ENCODE results near the gene NELL1. TPM values are rescaled to one million over a fixed set of nuclear protein-coding genes. Genes with fewer than 3 reads are reported as not detected.

NELL1 gene
- total and polyA plus RNA-seq, 8 donors = 0.24 to 1.8 (median 0.71) TPM; not detected in 2

DNA sequence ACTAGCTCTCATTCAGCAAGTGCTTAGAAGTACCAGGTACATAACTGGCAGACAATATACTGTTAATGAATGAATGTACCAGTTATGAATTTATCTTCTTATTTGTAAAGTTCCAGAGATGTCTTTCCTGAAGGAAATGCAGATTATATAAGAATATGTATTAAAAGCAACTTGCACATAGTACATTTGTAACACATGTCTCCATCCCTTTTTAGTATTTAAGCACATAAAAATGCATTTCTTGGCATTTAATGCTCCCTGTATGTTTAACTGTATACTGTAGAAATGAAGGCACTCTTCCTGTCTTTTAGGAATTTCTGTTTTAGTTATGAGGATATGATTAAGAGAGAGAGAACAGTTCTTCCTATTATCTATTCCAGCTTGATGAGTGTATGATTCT lies 241.3 kb downstream of the NELL1 start:
- Histone ChIP-seq H3K9me3 (peaks cover 0 to under 1% of the 10 kb centered on the region in 2 donors), H3K27ac (no peak overlapping the region), H3K4me3 (no peak overlapping the region), H3K27me3 (no peaks in the 10 kb centered on the region), H3K36me3 (no peaks in the 10 kb centered on the region), H3K4me1 (no peaks in the 10 kb centered on the region)
- ATAC-seq (no peak), DNase-seq (no peak)
- TF ChIP-seq, protein P1, sequence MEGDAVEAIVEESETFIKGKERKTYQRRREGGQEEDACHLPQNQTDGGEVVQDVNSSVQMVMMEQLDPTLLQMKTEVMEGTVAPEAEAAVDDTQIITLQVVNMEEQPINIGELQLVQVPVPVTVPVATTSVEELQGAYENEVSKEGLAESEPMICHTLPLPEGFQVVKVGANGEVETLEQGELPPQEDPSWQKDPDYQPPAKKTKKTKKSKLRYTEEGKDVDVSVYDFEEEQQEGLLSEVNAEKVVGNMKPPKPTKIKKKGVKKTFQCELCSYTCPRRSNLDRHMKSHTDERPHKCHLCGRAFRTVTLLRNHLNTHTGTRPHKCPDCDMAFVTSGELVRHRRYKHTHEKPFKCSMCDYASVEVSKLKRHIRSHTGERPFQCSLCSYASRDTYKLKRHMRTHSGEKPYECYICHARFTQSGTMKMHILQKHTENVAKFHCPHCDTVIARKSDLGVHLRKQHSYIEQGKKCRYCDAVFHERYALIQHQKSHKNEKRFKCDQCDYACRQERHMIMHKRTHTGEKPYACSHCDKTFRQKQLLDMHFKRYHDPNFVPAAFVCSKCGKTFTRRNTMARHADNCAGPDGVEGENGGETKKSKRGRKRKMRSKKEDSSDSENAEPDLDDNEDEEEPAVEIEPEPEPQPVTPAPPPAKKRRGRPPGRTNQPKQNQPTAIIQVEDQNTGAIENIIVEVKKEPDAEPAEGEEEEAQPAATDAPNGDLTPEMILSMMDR (IDR thresholded peaks at IDR 0.05) = no peak
- intact Hi-C loops (cut with DNase I) = no loop called here

GRCh38 chr11:20912065-20912821 lies 242.9 kb downstream of the NELL1 start:
- TF ChIP-seq, protein P1 (IDR thresholded peaks at IDR 0.05) = no peak
- H3K27me3 ChIP-seq = no peaks in the 10 kb centered on the region
- H3K36me3 ChIP-seq = no peaks in the 10 kb centered on the region
- no peak overlapping the region for H3K27ac ChIP-seq
- no peak for DNase-seq
- intact Hi-C loops (cut with DNase I) = no loop called here
- ATAC-seq = no peak
- no peak overlapping the region for H3K4me3 ChIP-seq
- no peaks in the 10 kb centered on the region for H3K4me1 ChIP-seq
- H3K9me3 ChIP-seq = no peaks in the 10 kb centered on the region

DNA sequence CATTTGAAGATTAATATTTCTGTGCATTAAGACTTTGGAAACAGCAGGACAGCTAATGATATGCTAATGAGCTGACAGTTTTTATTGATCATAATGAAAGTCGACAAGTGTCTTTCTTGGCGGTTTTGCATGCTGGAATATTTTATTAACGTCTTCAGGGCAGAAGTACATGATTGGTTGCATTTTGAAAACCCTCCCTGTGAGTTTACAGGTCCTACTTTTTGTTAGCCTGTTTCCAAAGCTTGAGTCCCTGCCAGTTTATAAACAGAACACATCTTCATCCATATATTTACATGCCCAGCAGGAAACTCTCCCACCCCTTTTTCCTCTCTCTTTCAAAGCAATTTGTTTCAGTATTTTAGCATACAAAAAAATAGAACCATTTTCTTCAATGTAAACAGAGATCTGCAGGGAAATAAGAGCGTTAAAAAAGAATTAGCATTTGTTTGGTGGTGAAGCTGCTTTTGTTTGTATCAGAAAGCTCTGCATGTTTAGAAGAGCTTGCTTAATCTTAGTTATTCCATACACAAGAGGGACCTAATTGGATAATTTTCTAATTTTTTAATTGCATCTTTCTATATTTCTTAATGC lies 243.6 kb downstream of the NELL1 start:
- Histone ChIP-seq H3K4me3 (no peak overlapping the region), H3K27me3 (no peaks in the 10 kb centered on the region), H3K4me1 (no peaks in the 10 kb centered on the region), H3K27ac (no peak overlapping the region), H3K9me3 (no peaks in the 10 kb centered on the region), H3K36me3 (no peaks in the 10 kb centered on the region)
- intact Hi-C loops (cut with DNase I) = no loop called here
- DNase-seq (no peak), ATAC-seq (no peak)
- TF ChIP-seq, protein P1 (IDR thresholded peaks at IDR 0.05) = no peak

DNA sequence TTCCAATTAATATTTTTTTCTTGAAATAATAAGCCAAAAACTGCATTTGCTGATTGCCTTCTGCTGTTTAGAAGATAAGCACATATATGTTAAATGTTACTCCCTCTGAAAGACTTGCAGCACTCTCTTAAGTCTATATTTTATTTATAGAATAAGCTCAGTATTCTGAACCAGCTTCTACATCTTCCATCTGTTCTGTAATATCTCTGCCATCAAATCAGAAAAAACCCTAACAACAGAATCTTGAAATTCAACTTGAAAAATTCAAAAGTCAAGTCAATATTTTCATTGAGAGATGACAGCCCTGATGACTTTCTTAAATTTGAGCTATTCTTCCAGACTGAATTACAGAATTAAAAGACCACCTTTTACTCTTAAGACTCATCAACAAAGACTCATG lies 247.9 kb downstream of the NELL1 start:
- Histone ChIP-seq H3K27me3 (no peaks in the 10 kb centered on the region), H3K27ac (no peak overlapping the region), H3K9me3 (no peaks in the 10 kb centered on the region), H3K4me3 (no peak overlapping the region), H3K36me3 (no peaks in the 10 kb centered on the region), H3K4me1 (no peaks in the 10 kb centered on the region)
- intact Hi-C loops (cut with DNase I) = no loop called here
- DNase-seq (no peak), ATAC-seq (no peak)
- TF ChIP-seq, protein P1 (IDR thresholded peaks at IDR 0.05) = no peak

- intact Hi-C loops (cut with DNase I) = no loop called here
- H3K36me3 ChIP-seq = no peaks in the 10 kb centered on the region
- no peaks in the 10 kb centered on the region for H3K4me1 ChIP-seq
- H3K27ac ChIP-seq = no peak overlapping the region
- TF ChIP-seq, protein P1 (IDR thresholded peaks at IDR 0.05) = no peak
- H3K4me3 ChIP-seq = no peak overlapping the region
- ATAC-seq = no peak
- DNase-seq = no peak
- no peaks in the 10 kb centered on the region for H3K9me3 ChIP-seq
- H3K27me3 ChIP-seq = no peaks in the 10 kb centered on the region
Measured at GRCh38 chr11:20926799-20927540, 257.6 kb downstream of the NELL1 start.
